Measurements from ENCODE around the gene KRTAP10-3.
"Not testable (repeated sequence)": the region's sequence is repeated elsewhere in the genome, so short reads cannot be mapped to it uniquely, and the experiment has no call there.

GRCh38 chr21:44591801-44592130 lies 33.2 kb upstream of the KRTAP10-3 start:
- not testable (repeated sequence) for TF ChIP-seq EZH2 (IDR thresholded peaks at IDR 0.05; ENCODE audit: borderline replicate concordance, low read depth, low read length, poor library complexity, severe bottlenecking); CTCF (conservative IDR thresholded peaks at IDR 0.05; ENCODE audit: low read depth, low read length)

All from A673 (cell line).